Epithelial cell of esophagus (primary cell): ENCODE data around the gene SLC13A2.
A peak's percentile ranks its signal among the peaks of the same experiment; 100 is the strongest.
"Not testable (repeated sequence)": the region's sequence is repeated elsewhere in the genome, so short reads cannot be mapped to it uniquely, and the experiment has no call there.

Experiments used
- DNase-seq: peaks from one replicate; pipeline ENCODE4 v3.0.0; 2010; ENCODE audit warnings: low read depth
- H3K4me3 ChIP-seq: 2 replicates; pipeline ENCODE4 v1.5.1; 2011; ENCODE audit warnings: mild to moderate bottlenecking, low read length, control low read depth
- TF ChIP-seq, protein P1 (sequence below): IDR thresholded peaks from 2 replicates; pipeline ENCODE4 v1.5.1; 2011; ENCODE audit warnings: low read depth, mild to moderate bottlenecking, low read length, control low read depth, inconsistent platforms; ENCODE audit not compliant: insufficient read depth; ENCODE audit errors: missing control alignments

The SLC13A2 gene

DNA sequence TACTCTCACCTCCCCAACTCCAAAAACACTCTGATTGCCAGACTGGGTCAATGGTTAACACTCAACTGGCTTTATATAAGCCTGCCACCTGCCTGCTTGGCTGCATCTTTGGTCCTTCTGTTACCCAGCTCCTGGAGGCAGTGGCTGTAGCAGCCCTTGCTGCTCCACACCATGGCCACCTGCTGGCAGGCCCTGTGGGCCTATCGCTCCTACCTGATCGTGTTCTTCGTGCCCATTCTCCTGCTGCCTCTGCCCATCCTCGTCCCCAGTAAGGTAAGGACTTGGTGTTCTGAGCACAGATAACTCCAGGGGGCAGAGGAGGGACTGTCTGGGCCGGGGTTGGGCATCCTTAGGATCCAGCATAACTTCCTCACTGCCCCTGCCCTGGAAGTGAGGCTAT lies at the start of gene SLC13A2:
TSS of gene SLC13A2 (plus strand) at position 103 of the 400 bp plus-strand sequence. CDS start at position 172, 69 bp downstream.
- no peak for DNase-seq
- H3K4me3 ChIP-seq, result no peak within 1 kb of the TSS
- TF ChIP-seq, protein P1, sequence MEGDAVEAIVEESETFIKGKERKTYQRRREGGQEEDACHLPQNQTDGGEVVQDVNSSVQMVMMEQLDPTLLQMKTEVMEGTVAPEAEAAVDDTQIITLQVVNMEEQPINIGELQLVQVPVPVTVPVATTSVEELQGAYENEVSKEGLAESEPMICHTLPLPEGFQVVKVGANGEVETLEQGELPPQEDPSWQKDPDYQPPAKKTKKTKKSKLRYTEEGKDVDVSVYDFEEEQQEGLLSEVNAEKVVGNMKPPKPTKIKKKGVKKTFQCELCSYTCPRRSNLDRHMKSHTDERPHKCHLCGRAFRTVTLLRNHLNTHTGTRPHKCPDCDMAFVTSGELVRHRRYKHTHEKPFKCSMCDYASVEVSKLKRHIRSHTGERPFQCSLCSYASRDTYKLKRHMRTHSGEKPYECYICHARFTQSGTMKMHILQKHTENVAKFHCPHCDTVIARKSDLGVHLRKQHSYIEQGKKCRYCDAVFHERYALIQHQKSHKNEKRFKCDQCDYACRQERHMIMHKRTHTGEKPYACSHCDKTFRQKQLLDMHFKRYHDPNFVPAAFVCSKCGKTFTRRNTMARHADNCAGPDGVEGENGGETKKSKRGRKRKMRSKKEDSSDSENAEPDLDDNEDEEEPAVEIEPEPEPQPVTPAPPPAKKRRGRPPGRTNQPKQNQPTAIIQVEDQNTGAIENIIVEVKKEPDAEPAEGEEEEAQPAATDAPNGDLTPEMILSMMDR, result peak; percentile 18

- TF ChIP-seq, protein P1, result no peak
- H3K4me3 ChIP-seq, result no peak overlapping the region
- DNase-seq, result no peak
Observed at GRCh38 chr17:28425206-28425605, 48.2 kb upstream of the SLC13A2 start.

GRCh38 chr17:28426081-28426519 lies 47.3 kb upstream of the SLC13A2 start:
- no peak overlapping the region for H3K4me3 ChIP-seq
- DNase-seq, result peak; percentile 19
- TF ChIP-seq, protein P1, result peak; percentile 42

- TF ChIP-seq, protein P1, result no peak
- DNase-seq, result no peak
- no peak overlapping the region for H3K4me3 ChIP-seq
Observed at GRCh38 chr17:28427371-28427770, 46.1 kb upstream of the SLC13A2 start.

DNA sequence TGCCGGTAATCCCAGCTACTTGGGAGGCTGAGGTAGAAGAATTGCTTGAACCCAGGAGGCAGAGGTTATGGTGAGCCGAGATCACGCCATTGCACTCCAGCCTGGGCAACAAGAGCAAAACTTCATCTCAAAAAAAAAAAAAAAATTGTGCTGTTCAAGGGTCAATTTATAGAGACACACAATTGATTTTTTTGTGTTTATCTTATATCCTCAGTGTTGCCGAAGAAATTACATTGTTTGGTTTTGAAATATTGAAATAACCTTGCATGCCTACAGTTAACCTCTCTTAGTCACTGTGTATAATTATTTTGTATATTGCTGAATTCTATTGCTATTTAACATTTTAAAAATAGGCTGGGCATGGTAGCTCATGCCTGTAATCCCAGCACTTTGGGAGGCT lies 45.5 kb upstream of the SLC13A2 start:
- H3K4me3 ChIP-seq, DNase-seq: not testable (repeated sequence)

DNA sequence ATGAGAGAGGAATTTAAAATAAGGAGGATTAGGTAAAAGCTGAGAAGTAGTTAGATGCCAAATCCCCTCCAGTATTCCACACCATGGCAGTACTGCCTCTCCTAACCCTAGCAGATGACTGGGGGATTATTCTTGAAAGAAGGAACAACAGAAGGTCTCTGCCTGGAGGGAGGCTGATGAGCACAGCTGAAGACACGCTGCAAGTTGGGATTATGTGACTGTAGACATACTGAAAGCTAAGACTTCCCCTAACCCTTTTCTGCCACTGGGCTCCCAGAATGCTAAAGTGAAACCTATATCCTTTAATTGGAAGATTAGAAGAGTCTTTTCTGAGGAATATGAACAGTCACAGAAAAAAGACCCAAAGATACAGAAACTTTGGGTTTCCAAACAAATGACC lies 39.7 kb upstream of the SLC13A2 start:
- TF ChIP-seq, protein P1, result no peak
- no peak for DNase-seq
- H3K4me3 ChIP-seq, result no peak overlapping the region

- DNase-seq, H3K4me3 ChIP-seq: not testable (repeated sequence)
Observed at GRCh38 chr17:28434326-28434725, 39.1 kb upstream of the SLC13A2 start.

- DNase-seq, result no peak
- no peak overlapping the region for H3K4me3 ChIP-seq
- TF ChIP-seq, protein P1, result no peak
Observed at GRCh38 chr17:28443901-28444638, 29.4 kb upstream of the SLC13A2 start.
